ENCODE measurements around the gene ZNF605.
A peak's percentile ranks its signal among the peaks of the same experiment; 100 is the strongest.
"Not testable (repeated sequence)": the region's sequence is repeated elsewhere in the genome, so short reads cannot be mapped to it uniquely, and the experiment has no call there.

Gene ZNF605

DNA sequence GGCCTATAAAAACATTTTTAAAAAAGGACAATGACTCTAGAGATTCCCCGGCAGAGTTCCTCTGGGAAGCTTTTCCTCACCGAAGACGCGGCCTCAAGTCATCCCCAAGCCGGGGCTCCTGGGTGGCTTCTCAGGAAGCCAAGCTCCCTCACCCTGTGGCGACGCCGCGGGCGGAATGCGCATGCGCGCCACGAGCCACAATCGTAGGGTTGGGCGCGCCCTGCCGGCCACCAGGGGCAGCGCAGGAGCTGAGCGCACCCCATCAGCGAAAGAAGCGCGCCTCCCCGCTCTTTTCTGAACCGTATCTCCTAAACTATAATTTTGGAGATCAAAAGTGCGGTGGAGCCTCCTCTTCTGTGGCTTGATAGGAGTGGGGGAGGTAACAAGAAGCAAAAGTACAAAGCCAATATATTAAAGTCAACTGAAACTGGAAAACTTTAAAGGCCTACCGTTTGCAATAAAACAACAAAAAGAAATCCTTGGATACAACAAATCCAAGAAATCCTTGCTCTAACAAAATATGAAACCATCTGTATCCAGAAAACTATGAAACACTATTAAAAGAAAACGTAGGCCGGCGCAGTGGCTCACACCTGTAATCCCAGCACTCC, 51.3 kb downstream of the ZNF605 start:
- peak; percentile 84 for DNase-seq

- no peak for DNase-seq
Observed at GRCh38 chr12:132899033-132899432, 57.1 kb downstream of the ZNF605 start.

- DNase-seq: no peak
Observed at GRCh38 chr12:132888852-132889251, 67.3 kb downstream of the ZNF605 start.

DNA sequence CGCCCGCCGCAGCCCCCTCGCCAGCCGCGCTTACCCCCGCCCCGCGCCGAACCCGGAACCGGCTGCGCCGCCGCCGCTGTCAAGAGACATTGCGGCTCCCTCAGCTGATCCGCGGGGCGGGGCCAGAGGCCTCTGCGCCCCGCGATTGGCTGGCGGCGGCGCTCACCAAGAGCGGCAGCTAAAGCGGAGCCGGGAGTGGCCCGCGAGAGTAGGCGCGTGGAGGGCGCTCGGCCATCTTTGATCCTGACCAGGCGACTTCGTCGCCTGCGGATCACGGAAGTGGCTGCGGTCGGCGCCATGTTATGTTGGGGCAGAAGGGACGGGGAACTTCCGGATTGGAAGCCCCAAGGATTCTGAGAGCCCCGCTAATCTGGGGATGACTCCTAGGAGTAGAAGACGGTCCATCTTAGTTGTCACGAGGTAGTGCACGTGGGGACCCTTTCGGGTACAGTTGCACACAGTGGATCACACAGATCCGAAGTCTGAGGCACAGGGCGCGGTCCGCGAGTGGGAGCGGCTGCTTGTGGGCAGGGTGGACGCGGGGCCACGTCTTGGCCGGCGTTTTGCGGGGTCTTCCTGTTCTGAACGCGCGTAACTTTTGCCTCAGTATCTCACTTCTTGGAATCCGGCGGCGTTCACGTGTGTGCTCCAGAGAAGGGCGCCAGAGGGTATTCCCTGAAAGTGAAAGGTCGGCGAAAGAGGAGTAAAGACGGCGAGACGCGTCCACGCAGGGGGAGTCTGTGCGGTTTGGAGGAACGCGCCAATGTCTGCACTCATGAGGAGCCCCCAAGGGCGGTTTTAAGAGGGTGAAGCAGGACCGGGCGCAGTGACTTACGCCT, 68.4 kb downstream of the ZNF605 start, which contains the start of gene CHFR:
Gene CHFR (minus strand): TSS at position 93 of the 839 bp plus-strand sequence. CDS start 277 bp downstream, outside the sequence.
- peak; percentile 95 for DNase-seq

DNA sequence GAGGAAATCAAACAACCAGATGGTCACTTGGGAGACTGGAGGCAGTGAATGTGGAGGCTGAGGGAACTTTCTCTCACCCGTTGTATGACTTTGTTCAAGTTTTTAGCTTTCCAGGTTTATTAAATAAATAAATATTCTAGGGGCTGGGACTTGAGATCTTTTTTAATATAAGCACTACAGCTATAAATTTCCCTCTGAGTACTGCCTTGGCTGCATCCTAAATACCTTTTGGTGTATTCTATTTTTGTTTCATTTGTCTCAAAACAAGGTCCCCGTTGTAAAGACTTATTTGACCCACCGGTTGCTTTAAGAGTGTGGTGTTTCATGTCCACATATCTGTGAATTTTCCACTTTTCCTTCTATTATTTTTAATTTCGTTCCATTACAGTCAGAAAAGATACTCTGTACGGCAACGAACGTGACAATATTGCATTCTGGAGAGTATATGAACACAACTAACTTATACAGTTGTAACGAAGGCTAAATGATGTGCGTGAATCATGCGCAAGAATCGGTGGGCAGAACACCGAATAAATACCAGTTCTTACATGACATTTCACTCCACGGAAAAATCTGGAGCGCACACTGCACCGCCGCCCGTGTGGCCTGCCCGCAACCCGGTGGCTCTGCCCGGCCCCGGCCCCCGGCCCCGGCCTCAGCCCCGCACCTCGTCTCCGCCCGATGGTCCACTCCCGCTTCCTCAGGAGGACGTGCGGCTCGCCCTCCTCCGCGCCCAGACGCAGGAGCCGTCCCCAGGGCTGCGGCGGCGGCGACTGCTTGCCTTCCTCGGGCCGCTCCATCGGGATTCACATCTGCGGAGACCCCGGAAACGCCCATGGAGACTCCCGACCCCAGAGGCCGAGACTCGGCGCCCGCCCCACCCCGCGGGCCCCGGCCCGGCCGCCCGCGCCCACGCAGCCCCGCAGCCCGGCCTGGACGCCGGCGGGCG, 69.3 kb downstream of the ZNF605 start:
- DNase-seq: no peak

- no peak for DNase-seq
Observed at GRCh38 chr12:132881818-132882217, 74.3 kb downstream of the ZNF605 start.

- DNase-seq: not testable (repeated sequence)
Observed at GRCh38 chr12:132874620-132875019, 81.5 kb downstream of the ZNF605 start.

- DNase-seq: no peak
Observed at GRCh38 chr12:132874175-132874574, 81.9 kb downstream of the ZNF605 start.

DNA sequence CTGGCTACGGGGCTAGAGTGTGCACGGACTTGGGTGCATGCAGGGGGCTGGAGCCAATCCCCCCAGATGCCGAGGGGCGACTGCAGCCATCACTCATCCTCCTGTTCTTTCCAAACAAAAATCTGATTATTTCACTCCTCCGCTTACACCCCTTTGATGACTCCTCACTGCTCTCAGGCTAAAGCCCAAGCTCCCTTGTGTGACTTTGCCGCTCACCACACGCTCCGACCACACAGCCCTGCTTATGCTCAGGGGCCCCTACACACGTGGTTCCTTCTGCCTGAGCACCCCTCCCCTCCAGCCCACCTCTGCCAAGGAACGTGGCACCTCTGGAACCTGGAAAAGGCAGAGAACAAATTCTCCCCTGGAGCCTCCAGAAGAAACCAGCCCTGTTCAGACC, 82.4 kb downstream of the ZNF605 start:
- DNase-seq: no peak

DNA sequence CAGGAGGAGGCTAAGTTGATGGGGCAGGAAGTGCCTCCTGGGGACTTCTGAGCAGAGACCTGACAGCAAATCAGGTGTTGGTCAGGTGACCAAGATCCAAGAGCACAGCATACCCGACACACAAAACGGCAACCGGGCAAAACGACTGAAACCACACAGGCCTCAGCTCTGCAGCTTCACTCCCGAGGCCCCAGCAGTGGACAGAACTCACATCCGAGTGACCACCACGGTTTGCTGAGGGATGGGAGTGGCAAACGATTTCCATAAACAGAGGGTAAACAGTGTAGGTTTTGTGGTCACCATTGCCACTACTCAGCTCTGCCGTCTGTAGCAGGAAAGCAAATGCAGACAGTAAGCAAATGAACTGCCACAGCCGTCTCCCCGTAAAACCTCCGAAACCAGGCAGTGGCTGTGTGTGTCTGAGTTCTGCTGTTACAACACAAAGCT, 83.1 kb downstream of the ZNF605 start:
- no peak for DNase-seq

- DNase-seq: no peak
Observed at GRCh38 chr12:132872073-132872855, 83.8 kb downstream of the ZNF605 start.

GRCh38 chr12:132869551-132869950, 86.6 kb downstream of the ZNF605 start:
- no peak for DNase-seq
